ENCODE results near the gene FUT2.

DNA sequence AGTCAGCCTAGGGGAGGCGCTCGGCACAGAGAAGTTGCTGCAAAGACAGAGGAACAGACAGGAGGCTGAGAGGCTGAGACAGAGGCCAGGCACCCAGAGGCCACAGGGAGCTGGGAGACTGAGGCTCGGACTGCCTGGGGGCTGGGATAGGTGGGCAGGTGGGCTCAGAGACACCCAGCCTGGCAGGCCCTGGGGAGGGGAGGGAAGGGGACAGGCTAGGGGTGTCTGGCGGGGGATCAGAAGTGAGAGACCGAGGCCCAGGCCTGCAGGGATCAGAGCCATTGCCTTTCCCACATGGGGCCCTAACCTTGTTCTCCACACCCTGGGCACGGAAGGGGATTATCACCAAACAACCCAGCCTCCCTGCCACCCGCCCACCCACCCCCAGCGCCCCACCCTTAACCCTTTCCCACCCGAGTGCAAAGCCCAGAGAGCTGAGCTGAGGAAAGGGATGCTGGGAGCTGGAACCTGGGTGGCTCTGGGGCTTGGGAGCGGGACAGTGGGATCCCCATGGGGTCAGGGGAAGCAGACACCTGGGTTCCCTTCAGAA is 24.2 kb upstream of the FUT2 start:
- TF ChIP-seq POLR2AphosphoS5 (IDR thresholded peaks at IDR 0.05) (no peak), EP300 (IDR thresholded peaks at IDR 0.05) (no peak)
- TF ChIP-seq, protein P1, sequence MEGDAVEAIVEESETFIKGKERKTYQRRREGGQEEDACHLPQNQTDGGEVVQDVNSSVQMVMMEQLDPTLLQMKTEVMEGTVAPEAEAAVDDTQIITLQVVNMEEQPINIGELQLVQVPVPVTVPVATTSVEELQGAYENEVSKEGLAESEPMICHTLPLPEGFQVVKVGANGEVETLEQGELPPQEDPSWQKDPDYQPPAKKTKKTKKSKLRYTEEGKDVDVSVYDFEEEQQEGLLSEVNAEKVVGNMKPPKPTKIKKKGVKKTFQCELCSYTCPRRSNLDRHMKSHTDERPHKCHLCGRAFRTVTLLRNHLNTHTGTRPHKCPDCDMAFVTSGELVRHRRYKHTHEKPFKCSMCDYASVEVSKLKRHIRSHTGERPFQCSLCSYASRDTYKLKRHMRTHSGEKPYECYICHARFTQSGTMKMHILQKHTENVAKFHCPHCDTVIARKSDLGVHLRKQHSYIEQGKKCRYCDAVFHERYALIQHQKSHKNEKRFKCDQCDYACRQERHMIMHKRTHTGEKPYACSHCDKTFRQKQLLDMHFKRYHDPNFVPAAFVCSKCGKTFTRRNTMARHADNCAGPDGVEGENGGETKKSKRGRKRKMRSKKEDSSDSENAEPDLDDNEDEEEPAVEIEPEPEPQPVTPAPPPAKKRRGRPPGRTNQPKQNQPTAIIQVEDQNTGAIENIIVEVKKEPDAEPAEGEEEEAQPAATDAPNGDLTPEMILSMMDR (IDR thresholded peaks at IDR 0.05): no peak

All from esophagus muscularis mucosa (tissue), 4 donors.